ENCODE data around the gene HOXB6.
A peak's percentile ranks its signal among the peaks of the same experiment; 100 is the strongest.

The HOXB6 gene

DNA sequence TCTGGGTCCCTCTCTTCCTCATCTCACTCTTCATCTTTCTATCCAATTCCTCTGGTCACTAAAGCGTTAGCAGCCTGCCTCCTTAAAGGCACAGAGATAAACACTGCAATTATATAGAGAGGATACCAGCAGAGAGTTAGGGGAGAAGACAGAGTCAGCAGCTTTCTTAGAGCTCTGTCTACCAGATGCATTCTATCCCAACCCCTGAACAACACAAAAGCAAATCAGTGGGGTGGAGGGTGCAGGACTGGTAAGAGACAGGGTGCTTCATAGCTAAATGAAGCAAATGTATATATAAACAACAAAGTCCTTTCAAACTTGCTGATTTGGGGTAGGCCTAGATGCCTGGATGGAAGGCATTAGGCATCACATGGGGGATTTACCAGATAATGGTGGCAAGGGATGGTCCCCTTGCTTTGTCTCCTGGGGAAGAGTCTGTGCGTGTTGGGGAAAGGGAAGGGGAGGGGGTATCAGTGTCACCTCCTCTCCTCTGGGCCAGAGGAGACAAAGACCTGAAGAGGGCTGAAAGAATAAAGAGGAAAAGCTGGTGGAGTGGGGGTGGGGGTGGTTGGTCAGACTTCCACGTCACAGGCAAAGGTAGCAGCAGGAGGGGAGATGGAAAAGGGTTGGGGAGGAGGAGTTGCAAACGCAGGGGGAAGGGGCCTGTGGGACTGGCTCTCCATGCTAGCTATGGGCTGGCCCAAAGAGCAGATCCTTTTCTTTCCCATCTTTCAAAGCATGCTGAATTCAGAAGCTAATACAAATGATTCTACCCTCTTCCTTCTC, 38.7 kb downstream of the HOXB6 start:
- no peak for DNase-seq (ENCODE audit: low spot score)

DNA sequence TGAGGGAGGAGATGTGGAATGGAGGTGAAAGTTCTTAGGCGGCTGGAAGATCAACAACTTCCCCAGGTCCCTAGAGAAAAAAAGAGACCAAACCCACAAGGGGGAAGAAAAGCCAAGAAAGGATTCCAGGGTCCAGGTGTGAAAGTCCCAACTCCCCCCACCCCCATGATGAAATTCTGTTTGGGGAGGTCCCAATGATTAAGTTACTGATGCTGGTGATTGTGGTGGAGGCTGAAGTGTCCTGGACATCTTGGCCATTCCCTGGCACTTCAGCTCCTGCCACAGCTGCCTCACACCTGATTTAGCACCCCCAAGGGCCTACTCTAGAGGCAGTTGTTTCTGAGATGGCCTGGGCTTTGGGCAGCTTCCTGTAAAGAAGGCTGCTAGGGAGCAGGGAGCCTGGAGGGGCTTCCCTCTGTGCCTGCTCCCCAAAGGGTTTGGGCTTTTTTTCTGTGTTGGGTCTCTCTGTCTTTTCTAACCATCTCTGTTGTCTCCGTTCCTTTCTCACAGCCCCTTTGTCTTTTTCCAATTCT, 39.7 kb downstream of the HOXB6 start:
- DNase-seq (ENCODE audit: low spot score) = no peak

DNA sequence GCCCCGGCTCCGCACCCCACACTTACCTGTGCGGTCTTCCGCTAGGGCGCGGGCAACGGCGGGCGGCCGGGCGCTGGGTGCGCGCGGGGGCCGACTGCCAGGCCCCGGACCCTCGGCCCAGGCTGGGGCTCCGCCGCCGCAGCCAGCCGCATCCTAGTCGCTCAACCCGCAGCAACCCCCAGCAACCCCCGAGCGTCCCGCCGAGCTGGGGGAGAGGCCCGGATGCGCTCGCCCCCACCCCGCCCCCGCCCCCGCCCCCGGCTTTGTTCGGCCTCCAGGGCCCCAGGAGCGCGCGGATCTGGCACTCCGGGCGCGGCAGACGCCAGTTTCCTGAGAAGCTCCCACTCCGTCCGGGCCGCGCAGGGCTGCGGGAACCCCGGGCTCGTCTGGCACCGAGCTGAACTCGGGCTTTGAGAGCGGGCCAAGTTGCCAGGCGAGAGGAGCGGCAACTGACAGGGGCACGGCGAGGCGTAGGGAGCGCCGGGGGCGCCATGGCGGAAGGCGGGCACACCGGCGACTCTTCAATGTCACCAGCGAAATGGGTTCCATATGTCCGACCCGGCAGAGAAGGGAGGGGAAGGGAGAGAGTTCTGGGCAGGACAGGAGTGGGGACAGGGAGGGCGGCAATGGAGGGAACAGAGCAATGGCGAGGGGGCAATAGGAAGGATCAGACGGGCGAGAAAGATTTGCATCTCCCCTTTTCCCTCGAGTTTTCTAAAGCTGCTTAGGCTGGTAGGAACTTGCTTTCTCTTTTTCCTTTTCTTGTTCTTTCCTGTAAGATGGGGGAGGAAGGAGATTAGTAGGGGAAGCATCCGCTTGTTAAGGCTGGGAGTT, 40.4 kb downstream of the HOXB6 start:
- no peak for DNase-seq (ENCODE audit: low spot score)

DNA sequence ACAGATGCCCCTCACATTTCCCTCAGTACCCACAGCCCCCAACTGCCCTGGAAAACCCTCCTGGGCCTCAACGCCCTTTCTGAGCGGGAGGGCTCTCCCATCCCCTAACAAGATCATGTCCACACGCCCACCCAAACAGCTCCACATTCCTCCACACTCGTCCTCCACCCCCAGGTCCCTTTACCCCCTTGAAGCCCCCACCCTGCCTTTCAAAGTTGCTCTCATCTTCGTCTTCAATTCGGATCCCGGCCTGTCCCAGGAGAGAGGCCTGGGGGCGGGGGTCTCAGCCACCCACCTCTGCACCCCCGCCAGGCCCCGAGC, 41.0 kb downstream of the HOXB6 start:
- DNase-seq (ENCODE audit: low spot score) = no peak

DNA sequence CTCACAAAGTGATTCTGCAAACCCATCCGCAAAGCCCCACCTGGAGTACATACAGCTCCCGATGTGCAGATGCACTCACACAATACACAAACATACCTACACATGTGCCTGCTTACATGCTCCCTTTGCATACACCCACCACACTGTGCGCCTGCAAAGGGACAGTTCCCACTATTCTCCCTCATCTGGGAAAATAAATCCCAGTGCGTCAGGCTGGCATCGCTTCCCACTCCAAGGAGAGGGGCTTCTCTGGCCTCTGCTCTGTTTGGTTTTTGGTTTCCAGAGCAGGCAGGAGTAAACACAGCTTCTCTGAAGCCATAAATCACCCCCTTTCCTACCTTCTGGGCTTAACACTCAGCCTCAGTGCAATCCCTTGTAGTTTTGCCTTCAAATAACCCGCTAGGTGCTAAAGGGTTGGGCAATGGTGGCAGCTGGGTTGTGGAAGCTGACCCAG, 41.4 kb downstream of the HOXB6 start:
- no peak for DNase-seq (ENCODE audit: low spot score)

DNA sequence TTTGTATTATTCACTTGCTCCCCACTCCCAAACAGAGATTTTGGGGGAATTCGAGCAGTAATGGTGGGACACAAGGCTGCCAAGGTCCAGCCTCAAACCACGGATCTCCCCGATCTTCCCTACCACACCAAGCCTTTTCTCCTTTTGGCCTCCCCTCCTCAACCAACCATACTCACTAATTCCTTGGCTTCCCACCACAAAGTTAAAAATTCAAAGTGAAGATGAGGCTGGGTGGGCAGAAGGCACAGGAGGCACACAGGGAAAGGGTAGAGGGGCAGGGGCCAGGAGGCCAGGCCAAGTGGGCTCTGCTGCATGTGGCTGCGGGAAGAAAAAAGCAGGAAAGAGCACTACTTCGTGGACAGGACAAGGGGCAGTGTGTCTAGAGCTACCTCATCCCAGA, 41.9 kb downstream of the HOXB6 start:
- DNase-seq (ENCODE audit: low spot score) = no peak

DNA sequence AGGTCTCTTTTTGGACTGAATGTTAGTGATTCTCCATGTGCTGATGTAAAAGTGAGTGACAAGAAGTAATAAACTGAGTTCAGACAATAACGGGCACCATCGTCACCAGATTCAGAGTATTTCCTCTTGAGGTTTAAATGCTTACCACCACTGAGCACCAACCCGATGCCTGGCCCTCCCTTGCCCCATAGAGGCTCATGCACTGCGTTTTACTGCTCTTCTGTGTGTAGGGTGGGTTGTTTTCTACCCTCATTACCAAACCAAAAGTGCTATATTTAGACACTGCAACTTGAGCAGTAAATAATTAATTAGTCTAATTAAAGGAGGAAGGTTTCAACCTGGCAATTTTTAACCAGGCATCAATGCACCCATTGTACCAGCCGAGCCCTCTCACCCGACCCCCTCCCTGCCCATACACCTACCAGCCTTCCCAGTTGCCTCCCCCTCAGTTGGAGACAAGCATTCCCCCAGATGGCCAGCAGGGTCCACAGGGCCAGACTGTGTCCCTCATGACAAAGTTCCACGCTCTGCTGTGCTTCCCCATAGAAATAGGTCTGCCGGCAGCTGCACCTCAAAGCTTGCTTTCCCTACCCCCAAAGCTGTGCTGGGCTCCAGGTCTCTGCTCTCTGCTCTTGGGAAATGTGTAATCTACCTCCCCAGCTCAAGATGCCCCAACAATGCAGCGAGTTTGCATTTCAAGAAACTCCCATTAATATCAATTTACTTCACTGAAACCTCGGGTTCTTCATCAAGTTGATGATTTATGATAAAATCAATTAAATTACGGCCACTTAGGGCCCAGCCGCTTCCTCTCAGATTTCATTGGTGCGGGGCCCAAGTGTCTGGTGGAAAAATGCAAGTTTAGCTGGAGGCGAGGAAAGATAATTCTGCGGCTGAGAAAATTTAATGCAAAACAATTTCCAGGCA, 42.6 kb downstream of the HOXB6 start:
- DNase-seq (ENCODE audit: low spot score) = peak; percentile 15

DNA sequence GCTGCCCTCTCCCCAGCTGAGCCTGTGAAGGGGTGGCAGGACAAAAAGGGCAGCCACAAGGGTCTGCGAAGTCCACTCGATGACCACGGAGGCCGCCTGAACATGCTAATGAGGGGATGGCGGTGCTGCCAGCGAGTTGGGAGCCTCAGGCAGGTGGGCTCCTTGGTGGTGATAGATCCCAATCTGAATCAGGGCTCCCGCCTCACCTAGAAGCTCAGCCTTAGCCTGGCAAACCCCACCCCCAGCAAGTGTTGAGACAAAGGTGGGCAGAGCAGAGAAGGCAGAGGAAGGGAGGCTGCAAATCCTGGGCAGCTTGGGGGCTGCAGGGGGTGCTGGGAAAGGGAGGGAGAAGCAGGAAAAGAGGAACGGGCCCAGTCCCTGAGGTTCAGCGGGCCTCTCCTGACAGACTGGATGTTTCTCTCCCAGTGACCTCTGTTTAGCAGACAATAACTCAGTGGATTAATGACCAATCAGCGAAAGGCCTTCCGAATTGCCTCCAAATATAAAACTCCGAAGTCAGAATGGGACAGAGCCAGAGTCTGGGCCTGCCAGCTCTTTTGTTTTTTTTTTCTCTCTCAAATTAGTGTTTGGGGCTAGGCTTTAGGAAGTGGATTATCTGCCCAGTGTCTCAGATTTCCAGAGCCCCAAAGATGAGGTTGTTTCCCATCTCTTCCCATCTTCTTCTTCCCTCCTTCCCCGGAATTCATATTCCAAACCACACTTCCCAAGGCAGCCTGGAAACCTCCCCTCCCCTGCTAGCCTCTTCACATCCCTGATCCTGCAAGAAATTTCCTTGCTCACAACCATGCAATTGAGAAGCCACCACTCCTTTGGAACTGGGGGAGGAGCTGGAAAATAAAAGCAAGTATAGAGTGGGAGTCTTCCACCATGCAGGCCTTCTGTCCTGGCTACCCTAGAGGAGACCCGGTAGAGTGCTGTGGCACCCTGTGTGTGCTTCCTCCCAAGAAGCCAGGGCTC, 44.7 kb downstream of the HOXB6 start:
- DNase-seq (ENCODE audit: low spot score) = no peak

DNA sequence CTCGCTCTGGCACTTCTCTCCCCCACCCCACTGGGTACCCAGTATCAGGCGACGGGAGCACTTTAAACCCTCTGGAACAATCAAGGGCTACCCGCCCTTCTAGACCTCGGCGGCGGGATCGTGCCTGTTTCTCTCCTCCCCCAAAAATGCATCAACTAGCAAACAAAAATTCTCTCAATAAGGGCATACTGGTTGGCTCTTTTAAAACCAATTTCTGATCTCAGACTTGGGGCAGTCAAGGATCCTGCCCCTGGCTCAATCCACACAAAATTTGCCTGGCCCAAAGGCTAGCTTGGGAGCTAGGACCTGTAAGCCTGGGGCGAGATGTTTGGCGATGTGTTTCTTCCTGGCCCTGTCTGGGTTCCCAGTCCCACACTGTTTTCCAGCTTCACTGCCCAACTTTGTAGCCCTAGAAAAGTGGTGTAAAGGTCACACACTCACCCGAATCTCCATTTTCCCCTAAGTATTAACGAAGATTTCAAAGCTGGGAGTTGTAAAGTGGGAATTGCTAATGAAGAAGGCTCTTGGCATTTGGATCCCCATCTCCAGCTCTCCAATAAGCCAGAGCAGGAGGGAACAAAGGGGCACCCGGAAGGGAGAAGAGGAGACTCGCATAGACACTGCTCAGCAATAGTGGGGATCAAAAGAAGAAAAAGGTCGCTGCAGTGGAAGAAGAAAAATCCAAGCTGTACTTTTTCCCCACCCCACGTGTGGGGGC, 45.5 kb downstream of the HOXB6 start:
- no peak for DNase-seq (ENCODE audit: low spot score)

DNA sequence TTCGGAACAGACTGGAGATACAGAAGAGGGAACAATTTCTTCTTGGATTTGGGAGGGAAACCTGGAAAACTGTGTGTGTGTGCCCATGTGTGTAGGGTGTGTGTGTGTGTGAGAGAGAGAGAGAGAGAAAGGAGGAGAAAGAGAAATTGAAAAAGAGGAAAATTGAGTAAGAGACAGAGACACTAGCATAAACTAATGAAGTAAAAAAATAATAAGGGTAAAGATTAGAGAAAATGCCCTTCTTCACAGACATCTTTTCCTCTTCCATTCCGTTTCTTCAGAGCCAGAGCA, 46.0 kb downstream of the HOXB6 start:
- no peak for DNase-seq (ENCODE audit: low spot score)

DNA sequence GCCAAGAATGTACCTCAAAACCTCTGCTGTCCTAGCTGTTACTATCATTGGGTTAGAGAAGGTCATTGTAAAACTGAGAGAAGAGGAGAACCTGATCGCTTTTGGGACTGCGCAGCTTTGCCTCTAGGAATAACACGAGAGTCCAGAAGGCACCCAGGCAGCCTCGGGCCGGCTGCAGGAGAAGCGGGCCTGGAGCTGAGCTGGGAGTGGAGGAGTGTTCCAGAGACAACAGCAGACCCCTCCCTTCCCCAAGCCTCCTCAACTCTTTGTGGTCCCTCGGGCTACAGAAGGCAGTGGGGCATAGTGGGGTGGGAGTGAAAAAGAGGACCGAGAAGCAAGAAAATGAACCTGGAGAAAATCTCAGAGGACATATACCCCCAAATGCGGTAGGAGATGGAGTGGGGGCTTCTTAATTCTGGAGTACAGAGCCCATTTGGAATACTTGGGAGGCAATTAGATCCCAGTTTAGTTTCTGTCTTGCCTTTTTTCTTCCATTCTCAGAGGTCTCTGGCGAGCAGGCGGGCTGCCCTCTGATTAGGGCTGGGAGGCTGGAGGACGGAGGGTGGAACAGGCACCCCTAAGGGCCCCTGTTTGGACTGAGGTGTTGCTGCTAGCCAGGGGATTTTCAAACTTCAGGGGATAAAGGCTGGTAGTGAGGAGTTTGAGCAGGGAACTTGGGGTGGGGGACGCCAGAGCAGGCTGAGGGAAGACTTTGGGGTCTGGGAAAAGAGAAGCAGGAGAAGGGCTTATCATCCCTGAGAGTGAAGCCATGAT, 46.5 kb downstream of the HOXB6 start:
- no peak for DNase-seq (ENCODE audit: low spot score)

DNA sequence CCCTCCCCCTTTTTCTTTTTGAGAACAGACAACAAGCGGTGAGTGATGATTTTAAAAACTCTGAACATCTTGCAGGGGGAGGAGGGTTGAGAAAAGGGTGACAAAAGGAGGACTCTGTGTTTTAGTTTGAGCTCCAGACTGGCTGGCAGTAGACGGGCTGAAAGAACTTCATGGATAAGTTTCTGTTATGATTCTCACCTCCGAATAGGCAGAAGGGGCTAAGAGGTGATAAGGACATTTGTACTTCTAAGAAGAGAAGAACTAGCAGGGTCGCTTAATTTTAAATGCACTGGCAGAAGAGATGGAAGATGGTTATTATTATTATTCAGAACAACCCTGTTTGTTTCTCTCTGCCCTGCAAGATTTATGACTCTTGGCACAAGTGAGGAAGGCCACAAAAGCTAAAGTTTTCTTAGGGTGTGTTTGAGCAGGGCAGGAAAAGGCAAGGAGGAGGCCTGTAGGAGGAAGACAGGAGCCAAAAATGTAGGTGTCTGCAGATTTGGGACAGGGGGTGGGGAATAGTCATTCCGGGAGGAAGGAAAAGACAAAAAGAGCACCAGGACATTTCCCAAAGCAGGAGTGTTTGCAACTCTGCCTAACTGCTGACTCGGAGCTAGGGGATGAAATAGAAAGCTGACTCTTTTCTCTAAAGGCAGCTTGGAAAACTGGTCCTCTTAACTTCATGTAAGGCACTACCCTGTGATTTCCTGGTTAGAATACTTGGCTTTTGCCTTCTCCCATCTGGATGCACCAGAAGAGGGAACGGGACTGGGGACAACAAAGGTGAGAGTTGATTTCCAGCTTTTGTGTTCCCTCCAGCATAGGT, 48.0 kb downstream of the HOXB6 start:
- no peak for DNase-seq (ENCODE audit: low spot score)

DNA sequence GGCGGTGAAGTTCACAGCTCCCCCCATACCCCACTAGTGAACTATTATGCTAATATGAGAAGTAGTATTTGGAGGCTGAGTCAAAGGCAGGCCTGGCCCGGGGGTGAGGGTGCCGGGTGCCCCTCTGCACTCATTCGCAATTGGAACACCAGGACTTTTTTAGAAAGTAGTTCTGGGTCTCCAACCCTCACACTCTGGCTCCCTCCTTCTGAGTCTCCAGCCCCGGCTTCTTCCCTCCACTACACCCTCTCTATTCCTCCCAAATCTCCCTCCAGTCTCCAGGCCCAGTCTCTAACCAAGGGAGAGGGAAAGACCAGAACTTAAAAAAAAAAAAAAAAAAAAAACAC, 48.6 kb downstream of the HOXB6 start:
- no peak for DNase-seq (ENCODE audit: low spot score)

DNA sequence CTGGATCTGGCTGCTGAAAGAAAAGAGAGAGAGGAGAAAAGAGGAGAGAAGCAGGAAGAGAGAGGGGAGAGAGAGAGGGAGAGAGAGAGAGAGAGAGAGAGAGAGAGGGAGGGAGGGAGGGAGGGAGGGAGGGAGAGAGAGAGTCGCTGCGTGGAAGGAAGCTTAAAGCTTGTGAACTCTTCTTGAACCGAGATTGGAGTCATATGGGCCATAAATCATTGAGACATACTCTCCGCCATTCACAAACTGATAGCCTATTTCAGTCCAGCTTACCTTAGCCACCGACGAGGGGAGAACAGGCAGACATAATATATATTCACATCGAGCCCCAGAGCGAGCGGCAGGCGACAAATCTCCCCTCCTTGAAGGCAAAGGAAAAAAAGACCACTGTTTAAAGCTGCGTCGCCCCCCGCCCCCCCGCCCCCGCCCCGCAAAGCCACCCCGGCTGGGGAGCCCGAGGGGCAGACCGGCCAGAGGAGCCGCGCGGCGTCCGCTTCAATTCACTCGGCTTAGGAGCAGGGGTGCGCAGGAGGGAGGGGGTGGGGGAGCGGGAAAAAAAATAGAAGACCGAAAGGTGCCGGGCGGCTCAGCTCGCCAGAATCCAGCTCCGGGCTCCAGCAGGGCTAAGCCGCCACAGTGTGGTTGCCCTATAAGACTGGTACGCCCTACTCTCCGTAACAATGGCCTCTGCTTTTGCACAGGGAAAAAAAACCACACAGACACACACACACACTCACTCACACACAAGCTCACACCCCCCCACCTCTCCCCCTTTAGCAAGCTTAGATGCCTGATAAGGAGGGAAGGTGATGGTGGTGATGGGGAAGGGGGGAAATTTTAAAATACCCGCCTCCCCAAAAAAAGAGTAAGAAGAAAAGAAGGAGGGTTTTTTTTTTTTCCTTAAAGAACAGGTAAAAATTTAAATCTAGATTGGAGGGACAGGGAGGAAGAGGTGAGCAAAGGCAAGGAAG, 49.2 kb downstream of the HOXB6 start:
- DNase-seq (ENCODE audit: low spot score) = peak; percentile 29

DNA sequence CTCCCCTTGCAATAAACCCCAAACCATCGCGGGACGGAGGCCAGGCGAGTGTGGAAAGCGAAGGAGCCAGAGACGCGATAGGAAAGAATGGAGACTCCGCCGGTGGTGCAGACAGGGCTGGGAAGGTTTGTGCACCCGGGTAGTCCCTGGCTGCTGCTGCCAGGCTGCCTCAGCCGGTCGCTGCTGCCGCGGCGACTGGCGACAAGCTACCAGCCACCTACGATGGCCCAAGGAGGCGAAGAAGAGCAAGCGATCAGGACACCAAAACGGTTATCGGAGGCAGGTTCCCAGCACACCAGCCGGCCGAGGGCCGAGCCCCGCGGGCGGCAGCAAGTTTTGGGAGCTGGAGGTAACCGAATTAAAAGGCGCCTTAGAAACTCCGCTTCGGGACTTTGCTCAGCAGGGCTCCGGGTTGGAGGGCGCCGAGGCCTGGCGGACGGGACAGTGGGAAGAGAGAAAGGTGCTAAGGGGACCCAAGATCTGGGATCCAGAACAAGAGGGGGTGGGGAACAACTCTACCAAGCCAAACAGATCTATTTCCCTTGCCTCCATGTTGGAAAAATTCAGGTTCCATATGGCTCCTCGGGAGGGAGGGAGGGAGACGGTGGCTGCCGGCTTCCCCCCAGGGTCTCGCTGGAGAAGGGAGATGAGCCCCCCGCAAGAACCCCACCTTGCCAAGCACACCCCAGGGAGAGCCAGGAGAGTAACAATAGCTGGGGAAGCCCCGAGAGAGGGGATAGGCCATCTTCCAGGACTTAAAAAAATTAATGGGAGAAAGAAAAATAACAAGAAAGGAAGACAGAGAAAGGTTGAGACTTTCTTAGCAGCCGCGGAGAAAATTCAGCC, 50.2 kb downstream of the HOXB6 start:
- no peak for DNase-seq (ENCODE audit: low spot score)

DNA sequence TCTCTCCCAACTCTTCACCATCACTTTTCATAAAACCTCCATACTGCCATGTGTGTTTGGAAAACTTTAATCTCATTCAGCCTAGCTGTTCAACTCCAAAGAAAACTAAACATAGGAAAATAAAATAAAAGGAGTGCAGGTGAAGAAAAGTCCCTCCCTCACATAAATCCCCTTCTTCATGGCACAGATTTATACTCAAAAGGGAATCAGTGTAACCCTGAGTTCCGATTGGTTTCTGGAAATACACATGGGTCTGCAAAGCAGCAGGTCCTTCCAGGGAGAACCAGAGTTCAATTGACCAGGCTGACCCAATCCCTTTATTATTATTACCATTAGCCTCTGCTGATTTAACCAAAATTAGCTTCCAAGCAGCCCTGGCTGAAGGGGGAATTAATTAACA, 51.0 kb downstream of the HOXB6 start:
- DNase-seq (ENCODE audit: low spot score) = no peak

Measured in SK-N-DZ (cell line).